ENCODE data around the gene MYBPHL. TPM values are rescaled to one million over a fixed set of nuclear protein-coding genes. Genes with fewer than 3 reads are reported as not detected.

MYBPHL gene
- total RNA-seq, 4 donors from 2014 or later = not detected

DNA sequence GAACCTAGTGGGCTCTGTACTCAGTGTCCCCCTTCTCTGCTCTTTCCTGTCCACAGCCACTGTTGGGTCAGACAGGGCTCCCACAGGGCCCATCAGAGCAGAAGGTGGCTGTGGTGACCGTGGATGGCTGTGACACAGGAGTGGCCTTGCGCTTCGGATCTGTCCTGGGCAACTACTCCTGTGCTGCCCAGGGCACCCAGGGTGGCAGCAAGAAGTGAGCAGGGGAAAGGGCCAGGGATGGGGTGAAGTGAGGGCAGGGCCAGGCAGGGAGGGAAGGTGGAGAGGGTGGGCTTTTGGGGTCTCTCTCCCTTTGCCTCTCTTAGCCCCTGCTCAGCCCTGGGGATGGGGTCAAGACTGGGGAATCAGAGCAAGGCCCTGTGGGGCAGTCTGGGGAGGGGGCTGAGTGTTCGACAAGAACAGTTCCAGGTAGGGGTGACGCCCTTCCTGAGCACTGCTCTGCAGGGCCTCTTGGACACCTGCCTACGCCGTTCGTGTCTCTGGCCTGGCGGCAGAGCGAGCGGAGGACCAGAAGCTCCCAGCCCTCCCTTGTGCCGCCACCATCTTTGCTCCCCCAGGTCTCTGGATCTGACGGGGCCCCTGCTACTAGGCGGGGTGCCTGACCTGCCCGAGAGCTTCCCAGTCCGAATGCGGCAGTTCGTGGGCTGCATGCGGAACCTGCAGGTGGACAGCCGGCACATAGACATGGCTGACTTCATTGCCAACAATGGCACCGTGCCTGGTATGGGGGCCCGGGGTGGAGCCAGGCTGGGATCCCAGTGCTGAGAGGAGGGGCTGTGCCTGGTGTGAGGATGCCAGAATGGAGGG lies 44.4 kb downstream of the MYBPHL start:
- 88% methylated on average over 22 of the region's 22 CpGs; no CpG with 5 or more reads in 1 of the 2 donors for WGBS, 2 donors (ENCODE audit: low coverage in 1 of 2)
- H3K4me1 ChIP-seq = no peaks in the 10 kb centered on the region
- H3K27ac ChIP-seq = no peak overlapping the region
- DNase-seq = no peak
- intact Hi-C loops (cut with DNase I; ENCODE audit: low total_unique reads) = no loop called here
- no peaks in the 10 kb centered on the region for H3K36me3 ChIP-seq
- no peaks in the 10 kb centered on the region for H3K27me3 ChIP-seq
- in situ Hi-C loops (cut with MboI; ENCODE audit: low pct_ligation_motif_present in 1 of 4, low pct_unique_long_range_greater_than_20kb in 1 of 4, low sequenced_read_pairs in 3 of 4) = loop anchor here in 2 of 4 donors (5.0 to 10.0 kb wide), 2 partner anchors 140 to 272 kb away; partner anchors contain the start of gene GPR61 (in 1 of the 2)
- TF ChIP-seq EP300 (IDR thresholded peaks at IDR 0.05; ENCODE audit: low read depth) = no peak
- TF ChIP-seq CTCF (IDR thresholded peaks at IDR 0.05) = no peak
- no peak for TF ChIP-seq POLR2A (IDR thresholded peaks at IDR 0.05)
- no peak for TF ChIP-seq POLR2AphosphoS5 (IDR thresholded peaks at IDR 0.05)
- no peaks in the 10 kb centered on the region for H3K9me3 ChIP-seq
- no peak overlapping the region for H3K4me3 ChIP-seq

DNA sequence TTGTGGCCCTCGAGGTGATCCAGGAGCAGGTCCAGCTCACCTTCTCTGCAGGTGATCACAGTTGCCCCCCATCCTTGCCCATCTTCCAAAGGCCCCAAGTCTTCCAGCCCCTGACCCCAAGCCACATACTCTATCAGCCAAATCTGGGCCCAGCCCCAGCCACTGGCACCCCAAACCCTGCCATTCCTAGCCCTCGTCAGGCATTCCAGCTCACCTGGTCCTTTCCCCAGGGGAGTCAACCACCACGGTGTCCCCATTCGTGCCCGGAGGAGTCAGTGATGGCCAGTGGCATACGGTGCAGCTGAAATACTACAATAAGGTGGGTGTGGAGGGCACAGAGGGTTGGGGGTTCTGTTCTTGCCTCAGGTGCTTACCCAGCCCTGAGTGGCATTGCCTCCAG lies 45.2 kb downstream of the MYBPHL start:
- Histone ChIP-seq H3K9me3 (no peaks in the 10 kb centered on the region), H3K4me3 (no peak overlapping the region), H3K27me3 (no peaks in the 10 kb centered on the region), H3K4me1 (no peaks in the 10 kb centered on the region), H3K36me3 (no peaks in the 10 kb centered on the region), H3K27ac (no peak overlapping the region)
- no peak for DNase-seq
- TF ChIP-seq POLR2A (IDR thresholded peaks at IDR 0.05) = no peak
- no peak for TF ChIP-seq EP300 (IDR thresholded peaks at IDR 0.05; ENCODE audit: low read depth)
- TF ChIP-seq POLR2AphosphoS5 (IDR thresholded peaks at IDR 0.05) = no peak
- no peak for TF ChIP-seq CTCF (IDR thresholded peaks at IDR 0.05)
- WGBS, 2 donors (ENCODE audit: low coverage in 1 of 2) = 84% methylated on average over 6 of the region's 6 CpGs; no CpG with 5 or more reads in 1 of the 2 donors
- intact Hi-C loops (cut with DNase I; ENCODE audit: low total_unique reads) = no loop called here
- in situ Hi-C loops (cut with MboI; ENCODE audit: low pct_ligation_motif_present in 1 of 4, low pct_unique_long_range_greater_than_20kb in 1 of 4, low sequenced_read_pairs in 3 of 4) = loop anchor here in 2 of 4 donors (5.0 to 10.0 kb wide), 2 partner anchors 141 to 273 kb away; partner anchors contain the start of gene GPR61 (in 1 of the 2)

GRCh38 chr1:109261006-109261405 lies 45.8 kb downstream of the MYBPHL start:
- H3K27me3 ChIP-seq = no peaks in the 10 kb centered on the region
- H3K9me3 ChIP-seq = no peaks in the 10 kb centered on the region
- H3K4me1 ChIP-seq = no peaks in the 10 kb centered on the region
- in situ Hi-C loops (cut with MboI; ENCODE audit: low pct_ligation_motif_present in 1 of 4, low pct_unique_long_range_greater_than_20kb in 1 of 4, low sequenced_read_pairs in 3 of 4) = loop anchor here in 2 of 4 donors (5.0 to 10.0 kb wide), 2 partner anchors 141 to 274 kb away; partner anchors contain the start of gene GPR61 (in 1 of the 2)
- H3K27ac ChIP-seq = no peak overlapping the region
- no peaks in the 10 kb centered on the region for H3K36me3 ChIP-seq
- WGBS, 2 donors (ENCODE audit: low coverage in 1 of 2) = 88 to 100% methylated on average over 6 to 13 of the region's 16 CpGs
- H3K4me3 ChIP-seq = no peak overlapping the region
- DNase-seq = no peak
- TF ChIP-seq EP300 (IDR thresholded peaks at IDR 0.05; ENCODE audit: low read depth) (no peak), POLR2A (IDR thresholded peaks at IDR 0.05) (no peak), CTCF (IDR thresholded peaks at IDR 0.05) (no peak), POLR2AphosphoS5 (IDR thresholded peaks at IDR 0.05) (no peak)
- intact Hi-C loops (cut with DNase I; ENCODE audit: low total_unique reads) = no loop called here

- in situ Hi-C loops (cut with MboI; ENCODE audit: low pct_ligation_motif_present in 1 of 4, low pct_unique_long_range_greater_than_20kb in 1 of 4, low sequenced_read_pairs in 3 of 4) (loop anchor here in 2 of 4 donors (5.0 to 10.0 kb wide), 2 partner anchors 142 to 275 kb away; partner anchors contain the start of gene GPR61 (in 1 of the 2)), intact Hi-C loops (cut with DNase I; ENCODE audit: low total_unique reads) (no loop called here)
- H3K4me3 ChIP-seq = no peak overlapping the region
Observed at GRCh38 chr1:109259674-109260557, 46.9 kb downstream of the MYBPHL start.

More at GRCh38 chr1:109259674-109260557, 46.9 kb downstream of the MYBPHL start:
- no peak for TF ChIP-seq EP300 (IDR thresholded peaks at IDR 0.05; ENCODE audit: low read depth)
- no peak for TF ChIP-seq CTCF (IDR thresholded peaks at IDR 0.05)
- no peak for TF ChIP-seq POLR2A (IDR thresholded peaks at IDR 0.05)
- no peak for TF ChIP-seq POLR2AphosphoS5 (IDR thresholded peaks at IDR 0.05)
- WGBS, 2 donors (ENCODE audit: low coverage in 1 of 2) = 40 to 78% methylated on average over 1 to 6 of the region's 7 CpGs
- no peak for DNase-seq
- Histone ChIP-seq H3K4me1 (peaks cover 2 to 5% (median 3%) of the 10 kb centered on the region in 4 donors), H3K27ac (no peak overlapping the region), H3K9me3 (no peaks in the 10 kb centered on the region), H3K36me3 (no peaks in the 10 kb centered on the region), H3K27me3 (no peaks in the 10 kb centered on the region)
